HepG2 (cell line): ENCODE results near the gene KIF5B. TPM values are rescaled to one million over a fixed set of nuclear protein-coding genes. Genes with fewer than 3 reads are reported as not detected.

Source experiments
- ASH2L ChIP-seq: fragments of 300-600, 200-600 bp; sonication (generic); IDR thresholded peaks from 2 replicates; pipeline ENCODE4 v1.7.0; 2017; ENCODE audit warnings: low read depth, mild to moderate bottlenecking, moderate library complexity, mixed read lengths, low read length; ENCODE audit not compliant: insufficient read length
- ATF1 ChIP-seq: IDR thresholded peaks from 2 replicates; pipeline ENCODE4 v1.6.1; 2016; ENCODE audit warnings: mild to moderate bottlenecking, control low read depth
- ATF3 ChIP-seq: sonication (generic); formaldehyde crosslinking; IDR thresholded peaks from 2 replicates; pipeline ENCODE4 v1.4.0; 2020; ENCODE audit warnings: missing genetic modification reagents
- CBX5 ChIP-seq: sonication (generic); formaldehyde crosslinking; IDR thresholded peaks from 2 replicates; pipeline ENCODE4 v1.4.0; 2020; ENCODE audit warnings: missing genetic modification reagents, borderline replicate concordance
- CREB3 ChIP-seq: sonication (generic); formaldehyde crosslinking; IDR thresholded peaks from 2 replicates; pipeline ENCODE4 v1.5.0; 2020; ENCODE audit warnings: missing genetic modification reagents
- DPF2 ChIP-seq: sonication (generic); formaldehyde crosslinking; IDR thresholded peaks from 2 replicates; pipeline ENCODE4 v1.4.0; 2020; ENCODE audit warnings: mild to moderate bottlenecking, low read depth, missing genetic modification reagents, borderline replicate concordance
- HDAC2 ChIP-seq: sonication (generic); formaldehyde crosslinking; IDR thresholded peaks from 2 replicates; pipeline ENCODE4 v1.4.0; 2020; ENCODE audit warnings: missing genetic modification reagents
- IRF2 ChIP-seq: IDR thresholded peaks from 2 replicates; pipeline ENCODE4 v1.6.1; 2018; ENCODE audit warnings: missing genetic modification reagents, missing compliant biosample characterization
- KLF9 ChIP-seq: IDR thresholded peaks from 2 replicates; pipeline ENCODE4 v1.6.1; 2016; ENCODE audit warnings: low read depth
- NONO ChIP-seq, 2 experiments: fragments of 450-650 bp in 1 of 2; sonication (generic) in 1 of 2; formaldehyde crosslinking in 1 of 2; IDR thresholded peaks in 1 of 2; conservative IDR thresholded peaks in 1 of 2; 2 replicates each; pipeline versions ENCODE4 v1.6.1 to v1.8.0; 2017 to 2022; ENCODE audit warnings: mild to moderate bottlenecking in 1 of 2, missing genetic modification reagents in 1 of 2, moderate library complexity in 1 of 2
- NR2F1 ChIP-seq, 2 experiments: fragments of 450-650 bp in 1 of 2; formaldehyde crosslinking in 1 of 2; IDR thresholded peaks; 2 replicates each; pipeline versions ENCODE4 v1.5.0 to v1.6.1; 2016 to 2020; ENCODE audit warnings: mild to moderate bottlenecking in 1 of 2, missing compliant biosample characterization in 1 of 2, missing genetic modification reagents in 1 of 2, moderate library complexity in 1 of 2
- RORA ChIP-seq: sonication (generic); formaldehyde crosslinking; IDR thresholded peaks from 2 replicates; pipeline ENCODE4 v1.5.0; 2020; ENCODE audit warnings: mild to moderate bottlenecking, missing genetic modification reagents, moderate library complexity
- TBL1XR1 ChIP-seq: fragments of 150-350 bp; IDR thresholded peaks from 2 replicates; pipeline ENCODE4 v1.6.1; 2014; ENCODE audit warnings: borderline replicate concordance, low read length; ENCODE audit not compliant: partially characterized antibody
- TERF1 ChIP-seq: sonication (generic); formaldehyde crosslinking; IDR thresholded peaks from 2 replicates; pipeline ENCODE4 v1.8.0; 2022; ENCODE audit warnings: mild to moderate bottlenecking, missing genetic modification reagents, moderate library complexity
- ZFP1 ChIP-seq: IDR thresholded peaks from 2 replicates; pipeline ENCODE4 v1.6.1; 2016
- ZNF292 ChIP-seq: sonication (generic); formaldehyde crosslinking; IDR thresholded peaks from 2 replicates; pipeline ENCODE4 v1.8.1; 2022; ENCODE audit warnings: mild to moderate bottlenecking, low read depth, missing genetic modification reagents, borderline replicate concordance
- ZNF503 ChIP-seq: sonication (generic); formaldehyde crosslinking; IDR thresholded peaks from 2 replicates; pipeline ENCODE4 v1.4.0; 2020; ENCODE audit warnings: missing genetic modification reagents
- ZNF557 ChIP-seq: sonication (generic); formaldehyde crosslinking; IDR thresholded peaks from 2 replicates; pipeline ENCODE4 v1.4.0; 2020; ENCODE audit warnings: missing genetic modification reagents
- ZNF687 ChIP-seq: sonication (generic); formaldehyde crosslinking; IDR thresholded peaks from 2 replicates; pipeline ENCODE4 v1.5.1; 2020; ENCODE audit warnings: mild to moderate bottlenecking, missing genetic modification reagents, moderate library complexity
- ZSCAN22 ChIP-seq: sonication (generic); formaldehyde crosslinking; IDR thresholded peaks from 2 replicates; pipeline ENCODE4 v1.4.0; 2020; ENCODE audit warnings: mild to moderate bottlenecking, missing genetic modification reagents
- ZSCAN30 ChIP-seq: sonication (generic); formaldehyde crosslinking; IDR thresholded peaks from 2 replicates; pipeline ENCODE4 v1.5.0; 2020; ENCODE audit warnings: mild to moderate bottlenecking, missing genetic modification reagents
- polyA plus RNA-seq, 8 experiments: library from polyadenylated mRNA; depleted of rRNA in 3 of 8; stranded (reverse) in 7 of 8; unstranded in 1 of 8; fragments of >200 nt; fragmentation: Illumina TruSeq in 4 of 8; extraction: Trizol in 4 of 8; gene quantifications; 2 replicates each; pipeline versions ENCODE4 v1.2.1 to v1.2.3, GENCODE V29; 2011 to 2016; ENCODE audit warnings: low read depth in 4 of 8, missing spikeins in 1 of 8, mixed read lengths in 1 of 8; ENCODE audit not compliant: insufficient read depth in 1 of 8
- total RNA-seq, 5 experiments: library from RNA; depleted of rRNA; stranded (reverse); fragments of >200 nt; fragmentation: Illumina TruSeq; extraction: Trizol; gene quantifications; 2 replicates each; pipeline ENCODE4 v1.2.3, GENCODE V29; 2016; ENCODE audit warnings: low read depth in 1 of 5

The KIF5B gene
- total and polyA plus RNA-seq, 2 of the 13 experiments (the other 11 are each of a cell fraction or from before 2014, with no cell fraction given) = 34.3 to 133 TPM

- peak; percentile 77 for TF ChIP-seq ZNF503 (CRISPR knock-in tag)
- 0 out of 4 replicates have a peak, but pooled peaks of 1 of the 2 experiments have one; percentile 15 for TF ChIP-seq NR2F1 (CRISPR knock-in tag; IDR thresholded peaks at IDR 0.05)
- peak; percentile 33; the same call in 1 of the 2 replicates for TF ChIP-seq ZNF687
- no peak for TF ChIP-seq KLF9 (CRISPR knock-in tag)
- peak; percentile 65; the same call in 1 of the 2 replicates for TF ChIP-seq ZFP1
- no peak for TF ChIP-seq TERF1
- no peak for TF ChIP-seq ZSCAN22 (CRISPR knock-in tag)
- peak; percentile 66 for TF ChIP-seq HDAC2 (CRISPR knock-in tag)
- no peak for TF ChIP-seq NONO (IDR thresholded peaks at IDR 0.05)
- peak; percentile 67; the same call in 1 of the 2 replicates for TF ChIP-seq NONO (CRISPR knock-in tag; conservative IDR thresholded peaks at IDR 0.05)
- peak; percentile 21 for TF ChIP-seq ASH2L
- no peak for TF ChIP-seq CBX5 (CRISPR knock-in tag)
- peak; percentile 20; the same call in 1 of the 2 replicates for TF ChIP-seq IRF2 (CRISPR knock-in tag)
- peak; percentile 88; the same call in 1 of the 2 replicates for TF ChIP-seq ZNF292 (CRISPR knock-in tag)
- TF ChIP-seq RORA (CRISPR knock-in tag) = no peak
- TF ChIP-seq ZSCAN30 (CRISPR knock-in tag) = no peak
- no peak for TF ChIP-seq ZNF557 (CRISPR knock-in tag)
- peak; percentile 64; the same call in 1 of the 2 replicates for TF ChIP-seq DPF2 (CRISPR knock-in tag)
- TF ChIP-seq CREB3 = no peak
- no peak for TF ChIP-seq TBL1XR1
- TF ChIP-seq ATF3 (CRISPR knock-in tag) = peak; percentile 71
- TF ChIP-seq ATF1 = no peak
Measured at GRCh38 chr10:32095116-32095733, 39.0 kb upstream of the KIF5B start (continued).
